IMR-90 (cell line): ENCODE measurements around the gene RFC2. TPM values are rescaled to one million over a fixed set of nuclear protein-coding genes. Genes with fewer than 3 reads are reported as not detected.

Experiments used
- ATAC-seq: fragments of 200-7000 bp; cut with Tn5 transposase; 2 replicates; pipeline ENCODE4 v1.9.1; 2020; ENCODE audit warnings: low read depth, mild to moderate bottlenecking, moderate library complexity
- BruUV-seq: library from RNA; stranded (reverse); fragments of 400-500 nt; replicated peaks from 2 replicates; lab custom pipeline; 2021; lab: Mats Ljungman, UMichigan
- CTCF ChIA-PET: fragments of 300-600 bp; formaldehyde crosslinking; extraction: SDS; loops from one replicate; lab custom pipeline; 2021; ENCODE audit warnings: antibody characterized with exemption; lab: Yijun Ruan, JAX
- POLR2A ChIA-PET: fragments of 300-600 bp; sonication (Branson Sonifier 250); formaldehyde crosslinking; loops from one replicate; lab custom pipeline; 2022; ENCODE audit warnings: antibody characterized with exemption; ENCODE audit not compliant: unreplicated experiment; lab: Charles Lee
- DNase-seq: peaks from one replicate; pipeline ENCODE4 v3.0.0; 2013
- H2AFZ ChIP-seq: replicated peaks from 2 replicates; pipeline ENCODE3; 2013; ENCODE audit warnings: low read length, mild to moderate bottlenecking; ENCODE audit not compliant: poor library complexity
- H2AK5ac ChIP-seq: 2 replicates; pipeline ENCODE4 v1.6.1; 2013; ENCODE audit warnings: low read depth, low read length, inconsistent platforms
- H2AK9ac ChIP-seq: replicated peaks from 2 replicates; pipeline ENCODE3; 2013; ENCODE audit warnings: mild to moderate bottlenecking, low read depth, low read length, moderate library complexity; ENCODE audit not compliant: poor library complexity
- H2BK120ac ChIP-seq: 2 replicates; pipeline ENCODE4 v1.6.1; 2013; ENCODE audit warnings: low read depth, low read length, inconsistent platforms
- H2BK15ac ChIP-seq: 3 replicates; pipeline ENCODE4 v1.6.1; 2013; ENCODE audit warnings: low read depth, low read length, inconsistent platforms
- H2BK20ac ChIP-seq: 2 replicates; pipeline ENCODE4 v1.6.1; 2013; ENCODE audit warnings: low read depth, mild to moderate bottlenecking, inconsistent platforms, low read length, moderate library complexity
- H2BK5ac ChIP-seq: 2 replicates; pipeline ENCODE4 v1.6.1; 2013; ENCODE audit warnings: mild to moderate bottlenecking, low read depth, low read length, inconsistent platforms; ENCODE audit not compliant: poor library complexity, severe bottlenecking
- H3K14ac ChIP-seq: replicated peaks from 2 replicates; pipeline ENCODE4 v1.6.1; 2013; ENCODE audit warnings: low read depth, low read length, inconsistent platforms
- H3K18ac ChIP-seq: 2 replicates; pipeline ENCODE4 v1.6.1; 2013; ENCODE audit warnings: low read depth, low read length, control low read depth
- H3K23ac ChIP-seq: 2 replicates; pipeline ENCODE4 v1.6.1; 2013; ENCODE audit warnings: low read depth, low read length, inconsistent platforms
- H3K27ac ChIP-seq: 2 replicates; pipeline ENCODE4 v1.5.1; 2013; ENCODE audit warnings: mild to moderate bottlenecking, control low read depth, low read length; ENCODE audit not compliant: insufficient read depth
- H3K27me3 ChIP-seq: 2 replicates; pipeline ENCODE4 v1.6.1; 2013; ENCODE audit warnings: low read length; ENCODE audit not compliant: control insufficient read depth, insufficient read depth
- H3K36me3 ChIP-seq: 2 replicates; pipeline ENCODE4 v1.6.1; 2013; ENCODE audit warnings: low read length, mixed read lengths; ENCODE audit not compliant: control insufficient read depth, insufficient read depth
- H3K4ac ChIP-seq: 2 replicates; pipeline ENCODE4 v1.6.1; 2013; ENCODE audit warnings: low read depth, low read length, inconsistent platforms
- H3K4me1 ChIP-seq: 2 replicates; pipeline ENCODE4 v1.6.1; 2013; ENCODE audit warnings: low read length, mixed read lengths; ENCODE audit not compliant: control insufficient read depth, insufficient read depth
- H3K4me2 ChIP-seq: 2 replicates; pipeline ENCODE4 v1.6.1; 2013; ENCODE audit warnings: low read depth, mild to moderate bottlenecking, control low read depth, low read length, moderate library complexity
- H3K4me3 ChIP-seq: 2 replicates; pipeline ENCODE4 v1.5.1; 2013; ENCODE audit warnings: low read depth, mild to moderate bottlenecking, control low read depth, low read length, moderate library complexity; ENCODE audit not compliant: insufficient read depth
- H3K56ac ChIP-seq: 2 replicates; pipeline ENCODE4 v1.6.1; 2013; ENCODE audit warnings: low read length, inconsistent platforms; ENCODE audit not compliant: insufficient read depth; ENCODE audit errors: extremely low read depth
- H3K79me1 ChIP-seq, 2 experiments: 2 replicates each; pipeline ENCODE4 v1.6.1; 2013; ENCODE audit warnings: low read length in 2 of 2, inconsistent platforms in 1 of 2, low read depth in 1 of 2
- H3K9ac ChIP-seq: 2 replicates; pipeline ENCODE4 v1.6.1; 2013; ENCODE audit warnings: low read depth, low read length, control low read depth
- H3K9me1 ChIP-seq: 2 replicates; pipeline ENCODE4 v1.6.1; 2013; ENCODE audit warnings: low read length, inconsistent platforms; ENCODE audit not compliant: insufficient read depth
- H3K9me3 ChIP-seq: 2 replicates; pipeline ENCODE4 v1.6.1; 2013; ENCODE audit warnings: low read length; ENCODE audit not compliant: control insufficient read depth, insufficient read depth
- H4K20me1 ChIP-seq: 2 replicates; pipeline ENCODE4 v1.6.1; 2013; ENCODE audit warnings: low read length, inconsistent platforms; ENCODE audit not compliant: insufficient read depth
- H4K5ac ChIP-seq: 2 replicates; pipeline ENCODE4 v1.6.1; 2013; ENCODE audit warnings: mild to moderate bottlenecking, low read depth, low read length, control low read depth
- H4K8ac ChIP-seq, 2 experiments: 2 replicates each; pipeline ENCODE4 v1.6.1; 2013; ENCODE audit warnings: low read depth in 2 of 2, low read length in 2 of 2, control low read depth in 1 of 2, inconsistent platforms in 1 of 2
- H4K91ac ChIP-seq: 2 replicates; pipeline ENCODE4 v1.6.1; 2013; ENCODE audit warnings: low read depth, low read length, inconsistent platforms; ENCODE audit not compliant: insufficient read depth
- BHLHE40 ChIP-seq: fragments of 150-350 bp; IDR thresholded peaks from 2 replicates; pipeline ENCODE4 v1.6.1; 2016; ENCODE audit warnings: mild to moderate bottlenecking, low read depth, low read length
- CEBPB ChIP-seq: IDR thresholded peaks from 2 replicates; pipeline ENCODE4 v1.6.1; 2012; ENCODE audit warnings: low read depth, low read length, improper control_type of control experiment
- CHD1 ChIP-seq: IDR thresholded peaks from 2 replicates; pipeline ENCODE4 v1.6.1; 2012; ENCODE audit warnings: low read depth, low read length, improper control_type of control experiment
- CTCF ChIP-seq: conservative IDR thresholded peaks from 2 replicates; pipeline ENCODE4 v1.5.1; 2012; ENCODE audit warnings: mild to moderate bottlenecking, low read depth, low read length, improper control_type of control experiment
- ELK1 ChIP-seq: fragments of 150-350 bp; IDR thresholded peaks from 2 replicates; pipeline ENCODE4 v1.6.1; 2016; ENCODE audit warnings: low read depth, mild to moderate bottlenecking, low read length, moderate library complexity, borderline replicate concordance
- FOS ChIP-seq: fragments of 150-350 bp; IDR thresholded peaks from 2 replicates; pipeline ENCODE4 v1.6.1; 2016; ENCODE audit warnings: low read depth, low read length
- MAFK ChIP-seq: IDR thresholded peaks from 2 replicates; pipeline ENCODE4 v1.6.1; 2012; ENCODE audit warnings: low read depth, low read length, improper control_type of control experiment
- MAZ ChIP-seq: IDR thresholded peaks from 2 replicates; pipeline ENCODE4 v1.6.1; 2012; ENCODE audit warnings: low read depth, mild to moderate bottlenecking, low read length, improper control_type of control experiment, moderate library complexity, borderline replicate concordance
- MXI1 ChIP-seq: IDR thresholded peaks from 2 replicates; pipeline ENCODE4 v1.6.1; 2012; ENCODE audit warnings: low read depth, mild to moderate bottlenecking, low read length, moderate library complexity, borderline replicate concordance
- NFE2L2 ChIP-seq: fragments of 150-350 bp; IDR thresholded peaks from 2 replicates; pipeline ENCODE4 v1.6.1; 2016; ENCODE audit warnings: low read depth, mild to moderate bottlenecking, low read length
- POLR2A ChIP-seq: IDR thresholded peaks from 2 replicates; pipeline ENCODE4 v1.6.1; 2012; ENCODE audit warnings: mild to moderate bottlenecking, low read depth, low read length
- RAD21 ChIP-seq: IDR thresholded peaks from 2 replicates; pipeline ENCODE4 v1.6.1; 2012; ENCODE audit warnings: low read length, improper control_type of control experiment
- RCOR1 ChIP-seq: IDR thresholded peaks from 2 replicates; pipeline ENCODE4 v1.6.1; 2012; ENCODE audit warnings: mild to moderate bottlenecking, low read length, improper control_type of control experiment; ENCODE audit not compliant: insufficient replicate concordance
- RFX5 ChIP-seq: IDR thresholded peaks from 2 replicates; pipeline ENCODE4 v1.8.0; 2012; ENCODE audit warnings: low read depth, mild to moderate bottlenecking, low read length, moderate library complexity
- SMC3 ChIP-seq: fragments of 150-350 bp; IDR thresholded peaks from 2 replicates; pipeline ENCODE4 v1.6.1; 2016; ENCODE audit warnings: low read depth, mild to moderate bottlenecking, antibody characterized with exemption, low read length, moderate library complexity
- WGBS, 2 experiments: methylation state at CpG; one replicate each; pipeline versions ENCODE4 v1.1.5 to v1.1.7; 2013; ENCODE audit warnings: missing lambda C conversion rate in 2 of 2; ENCODE audit not compliant: insufficient read length in 1 of 2; ENCODE audit errors: extremely low coverage in 2 of 2; 5-methylcytosine and 5-hydroxymethylcytosine counted together
- dilution Hi-C: fragments of 300-500 bp; cut with HindIII; formaldehyde crosslinking; loops from one replicate; pipeline ENCODE4 v1.14.3; 2018; ENCODE audit warnings: low sequenced_read_pairs; ENCODE audit not compliant: unreplicated experiment
- in situ Hi-C: fragments of 300-500 bp; cut with MboI; formaldehyde crosslinking; loops from 3 replicates; pipeline ENCODE4 v1.14.3; 2019; ENCODE audit warnings: low sequenced_read_pairs, inconsistent platforms, mixed read lengths
- intact Hi-C: fragments of 100-400 bp; cut with micrococcal nuclease; formaldehyde crosslinking; loops from 2 replicates; pipeline ENCODE4 v1.10.0; 2022
- polyA plus RNA-seq, 3 experiments: library from polyadenylated mRNA; depleted of rRNA; stranded (reverse); fragments of >200 nt; gene quantifications; 2 replicates each; pipeline ENCODE4 v1.2.3, GENCODE V29; 2012; ENCODE audit warnings: low replicate concordance in 1 of 3
- total RNA-seq: library from RNA; depleted of rRNA; stranded (reverse); fragments of >200 nt; gene quantifications from 2 replicates; pipeline ENCODE4 v1.2.3, GENCODE V29; 2012
- TF ChIP-seq, protein P1 (sequence below): fragments of 150-350 bp; IDR thresholded peaks from 2 replicates; pipeline ENCODE4 v1.6.1; 2017; ENCODE audit warnings: mild to moderate bottlenecking, antibody characterized with exemption, low read length, low read depth

Gene RFC2
- total and polyA plus RNA-seq, 2 of the 4 experiments (the other 2 are of a cell fraction) = 25.2 to 37.8 TPM

DNA sequence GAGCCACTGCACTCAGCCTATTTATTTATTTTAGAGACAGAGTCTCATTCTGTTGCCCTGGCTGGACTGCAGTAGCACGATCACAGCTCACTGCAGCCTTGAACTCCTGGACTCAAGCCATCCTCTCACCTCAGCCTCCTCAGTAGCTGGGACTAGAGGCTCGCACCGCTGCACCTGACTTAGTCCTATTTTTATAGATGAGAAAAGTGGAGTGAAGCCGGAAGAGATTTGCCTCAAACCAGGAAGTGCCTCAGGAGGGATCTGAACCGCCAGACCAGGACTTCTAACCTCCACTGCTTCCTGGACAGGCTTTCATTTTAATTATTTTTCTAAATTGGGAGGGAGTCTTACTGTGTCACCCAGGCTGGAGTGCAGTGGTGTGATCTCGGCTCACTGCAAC, 17.5 kb upstream of the RFC2 start:
- no peaks in the 10 kb centered on the region for H3K36me3 ChIP-seq
- H4K20me1 ChIP-seq = peaks cover 3% of the 10 kb centered on the region; the same call in 1 of the 2 replicates
- TF ChIP-seq ELK1 = no peak
- TF ChIP-seq FOS = no peak
- no peak for TF ChIP-seq CHD1
- no peak for TF ChIP-seq SMC3
- TF ChIP-seq, protein P1, sequence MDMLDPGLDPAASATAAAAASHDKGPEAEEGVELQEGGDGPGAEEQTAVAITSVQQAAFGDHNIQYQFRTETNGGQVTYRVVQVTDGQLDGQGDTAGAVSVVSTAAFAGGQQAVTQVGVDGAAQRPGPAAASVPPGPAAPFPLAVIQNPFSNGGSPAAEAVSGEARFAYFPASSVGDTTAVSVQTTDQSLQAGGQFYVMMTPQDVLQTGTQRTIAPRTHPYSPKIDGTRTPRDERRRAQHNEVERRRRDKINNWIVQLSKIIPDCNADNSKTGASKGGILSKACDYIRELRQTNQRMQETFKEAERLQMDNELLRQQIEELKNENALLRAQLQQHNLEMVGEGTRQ = no peak
- no peak for TF ChIP-seq CEBPB
- no peak for TF ChIP-seq CTCF
- TF ChIP-seq MAFK = no peak
- no peak for TF ChIP-seq RFX5
- no peak for TF ChIP-seq BHLHE40
- TF ChIP-seq MXI1 = no peak
- TF ChIP-seq RCOR1 = no peak
- TF ChIP-seq NFE2L2 = no peak
- TF ChIP-seq POLR2A = no peak
- no peak for TF ChIP-seq MAZ
- no peak for TF ChIP-seq RAD21
- peak overlapping the region; percentile 94 for H4K91ac ChIP-seq
- no TSS peak for BruUV-seq
- DNase-seq (no peak), ATAC-seq (no peak)
- peak overlapping the region; percentile 31; the same call in 1 of the 2 replicates for H3K23ac ChIP-seq
- H4K8ac ChIP-seq = peak overlapping the region; percentile 16 to 92
- peak overlapping the region; percentile 78 for H4K5ac ChIP-seq
- H2AFZ ChIP-seq = no peak overlapping the region
- CTCF ChIA-PET = no interaction called here
- H3K4me1 ChIP-seq = peaks cover 7% of the 10 kb centered on the region
- intact Hi-C loops (no loop called here), dilution Hi-C loops (no loop called here), in situ Hi-C loops (no loop called here)
- H3K18ac ChIP-seq = peak overlapping the region; percentile 73
- H3K4me2 ChIP-seq = no peak overlapping the region
- no peaks in the 10 kb centered on the region for H3K9me3 ChIP-seq
- no peak overlapping the region for H3K4me3 ChIP-seq
- peak overlapping the region; percentile 13; the same call in 2 of the 3 replicates for H2BK15ac ChIP-seq
- H3K4ac ChIP-seq = peak overlapping the region; percentile 96
- no CpG with 5 or more reads among the region's 6 CpGs for WGBS, 2 experiments
- H3K79me1 ChIP-seq = no peaks in the 10 kb centered on the region; a peak in 1 of 4 replicates
- H3K27me3 ChIP-seq = no peaks in the 10 kb centered on the region
- H3K56ac ChIP-seq = peak overlapping the region; percentile 61; the same call in 1 of the 2 replicates
- H3K9me1 ChIP-seq = peaks cover 3% of the 10 kb centered on the region; the same call in 1 of the 2 replicates
- peak overlapping the region; percentile 60 for H2AK9ac ChIP-seq
- H2BK120ac ChIP-seq = peak overlapping the region; percentile 99
- H2BK20ac ChIP-seq = peak overlapping the region; percentile 97
- peak overlapping the region; percentile 95 for H2BK5ac ChIP-seq
- H3K27ac ChIP-seq = peak overlapping the region; percentile 84
- POLR2A ChIA-PET = no interaction called here
- H3K9ac ChIP-seq = no peak overlapping the region
- peak overlapping the region; percentile 88 for H2AK5ac ChIP-seq
- H3K14ac ChIP-seq = peak overlapping the region; percentile 59
